Hepatocyte (in vitro differentiated cells): ENCODE measurements around the gene DYRK1B. TPM values are rescaled to one million over a fixed set of nuclear protein-coding genes. Genes with fewer than 3 reads are reported as not detected.
"Not testable (repeated sequence)": the region's sequence is repeated elsewhere in the genome, so short reads cannot be mapped to it uniquely, and the experiment has no call there.

Experiments used
- DNase-seq: peaks from one replicate; pipeline ENCODE4 v3.0.0-alpha.2; 2016; ENCODE audit warnings: low spot score
- H2AFZ ChIP-seq: fragments of 200-600 bp; sonication (generic); 2 replicates; pipeline ENCODE4 v1.6.0; 2016; ENCODE audit warnings: antibody characterized with exemption, mild to moderate bottlenecking
- H3K27ac ChIP-seq: fragments of 200-600 bp; sonication (generic); 2 replicates; pipeline ENCODE4 v1.5.1; 2016; ENCODE audit warnings: mild to moderate bottlenecking
- H3K27me3 ChIP-seq: fragments of 200-600 bp; sonication (generic); 2 replicates; pipeline ENCODE4 v1.6.1; 2016
- H3K36me3 ChIP-seq: fragments of 200-600 bp; sonication (generic); replicated peaks from 2 replicates; pipeline ENCODE4 v1.5.1; 2016; ENCODE audit warnings: low read depth; ENCODE audit not compliant: insufficient read depth
- H3K4me1 ChIP-seq: fragments of 200-600 bp; sonication (generic); 2 replicates; pipeline ENCODE4 v1.5.1; 2016; ENCODE audit warnings: mild to moderate bottlenecking, moderate library complexity; ENCODE audit not compliant: insufficient read depth
- H3K4me2 ChIP-seq: fragments of 200-600 bp; sonication (generic); 2 replicates; pipeline ENCODE4 v1.6.0; 2016
- H3K4me3 ChIP-seq: fragments of 200-600 bp; sonication (generic); 2 replicates; pipeline ENCODE4 v1.5.1; 2016; ENCODE audit warnings: mild to moderate bottlenecking
- H3K79me2 ChIP-seq: fragments of 200-600 bp; sonication (generic); 2 replicates; pipeline ENCODE4 v1.6.0; 2017; ENCODE audit warnings: mild to moderate bottlenecking
- H3K9me2 ChIP-seq: fragments of 200-600 bp; sonication (generic); replicated peaks from 2 replicates; pipeline ENCODE4 v1.6.0; 2017; ENCODE audit warnings: mild to moderate bottlenecking; ENCODE audit not compliant: insufficient read depth
- H3K9me3 ChIP-seq: fragments of 200-600 bp; sonication (generic); 2 replicates; pipeline ENCODE4 v1.5.1; 2016; ENCODE audit warnings: low read depth, mild to moderate bottlenecking
- H4K20me1 ChIP-seq: fragments of 200-600 bp; sonication (generic); 2 replicates; pipeline ENCODE4 v1.6.0; 2016; ENCODE audit warnings: mild to moderate bottlenecking; ENCODE audit not compliant: insufficient read depth, poor library complexity, severe bottlenecking
- CTCF ChIP-seq: fragments of 200-600 bp; sonication (generic); IDR thresholded peaks from 2 replicates; pipeline ENCODE4 v1.5.1; 2016; ENCODE audit warnings: antibody characterized with exemption, mild to moderate bottlenecking; ENCODE audit not compliant: poor library complexity
- EZH2 ChIP-seq: fragments of 200-600 bp; sonication (generic); IDR thresholded peaks from 2 replicates; pipeline ENCODE4 v1.6.1; 2016; ENCODE audit warnings: antibody characterized with exemption, mild to moderate bottlenecking, borderline replicate concordance
- EZH2phosphoT487 ChIP-seq: fragments of 200-600 bp; sonication (generic); IDR thresholded peaks from one replicate; pipeline ENCODE4 v1.6.1; 2018; ENCODE audit warnings: antibody characterized with exemption, mild to moderate bottlenecking, low read depth, moderate library complexity; ENCODE audit not compliant: unreplicated experiment, severe bottlenecking
- WGBS: methylation state at CpG from one replicate; pipeline ENCODE4 v1.1.6; 2016; ENCODE audit warnings: low lambda C conversion rate; ENCODE audit errors: missing lambda C conversion rate; 5-methylcytosine and 5-hydroxymethylcytosine counted together
- polyA plus RNA-seq: library from polyadenylated mRNA; unstranded; fragments of >200 nt; fragmentation: Nextera tagmentation; extraction: Ambion mirVana; gene quantifications from 2 replicates; pipeline ENCODE4 v1.2.1, GENCODE V29; 2016
- total RNA-seq: library from RNA; depleted of rRNA; stranded (reverse); fragments of >200 nt; gene quantifications from 2 replicates; pipeline ENCODE4 v1.2.3, GENCODE V29; 2014

Gene DYRK1B
- total and polyA plus RNA-seq, 2 experiments from 2014 or later, result 12.2 to 25.7 TPM

- Histone ChIP-seq H4K20me1 (no peaks in the 10 kb centered on the region), H3K79me2 (no peaks in the 10 kb centered on the region), H3K4me3 (no peak overlapping the region), H3K9me2 (no peaks in the 10 kb centered on the region), H3K9me3 (no peaks in the 10 kb centered on the region), H3K4me1 (no peaks in the 10 kb centered on the region), H3K27me3 (no peaks in the 10 kb centered on the region), H3K36me3 (no peaks in the 10 kb centered on the region), H3K4me2 (no peak overlapping the region), H3K27ac (no peak overlapping the region), H2AFZ (no peak overlapping the region)
- WGBS, result 92% methylated on average over 12 of the region's 12 CpGs
- DNase-seq, result no peak
- TF ChIP-seq CTCF, result no peak
- TF ChIP-seq EZH2, result no peak
These were observed 15.9 kb downstream of the DYRK1B start for GRCh38 chr19:39817888-39818561.

GRCh38 chr19:39816287-39817048, 17.5 kb downstream of the DYRK1B start:
- no peaks in the 10 kb centered on the region for H3K9me2 ChIP-seq
- no peaks in the 10 kb centered on the region for H3K27me3 ChIP-seq
- no peak for DNase-seq
- no peaks in the 10 kb centered on the region for H3K4me1 ChIP-seq
- H3K4me3 ChIP-seq, result no peak overlapping the region
- WGBS, result 89% methylated on average over 5 of the region's 5 CpGs
- H3K36me3 ChIP-seq, result no peaks in the 10 kb centered on the region
- H3K79me2 ChIP-seq, result no peaks in the 10 kb centered on the region
- TF ChIP-seq EZH2 (no peak), CTCF (no peak), EZH2phosphoT487 (no peak)
- no peak overlapping the region for H3K27ac ChIP-seq
- no peaks in the 10 kb centered on the region for H4K20me1 ChIP-seq
- no peak overlapping the region for H2AFZ ChIP-seq
- no peaks in the 10 kb centered on the region for H3K9me3 ChIP-seq
- no peak overlapping the region for H3K4me2 ChIP-seq

- DNase-seq, result no peak
- Histone ChIP-seq H3K4me3 (no peak overlapping the region), H3K4me1 (no peaks in the 10 kb centered on the region), H3K4me2 (no peak overlapping the region), H3K27ac (no peak overlapping the region), H3K36me3 (no peaks in the 10 kb centered on the region), H3K79me2 (no peaks in the 10 kb centered on the region), H3K9me2 (no peaks in the 10 kb centered on the region), H2AFZ (no peak overlapping the region), H3K27me3 (no peaks in the 10 kb centered on the region), H3K9me3 (no peaks in the 10 kb centered on the region), H4K20me1 (no peaks in the 10 kb centered on the region)
- WGBS, result 90% methylated on average over 3 of the region's 3 CpGs
- TF ChIP-seq EZH2 (no peak), EZH2phosphoT487 (no peak), CTCF (no peak)
These were observed 19.4 kb downstream of the DYRK1B start for GRCh38 chr19:39814595-39814994.

GRCh38 chr19:39814111-39814510, 19.9 kb downstream of the DYRK1B start:
- not testable (repeated sequence) for H3K4me1 ChIP-seq, DNase-seq, H4K20me1 ChIP-seq, H3K9me3 ChIP-seq, H3K79me2 ChIP-seq, H3K9me2 ChIP-seq, H3K27ac ChIP-seq, H3K4me2 ChIP-seq, H2AFZ ChIP-seq, H3K36me3 ChIP-seq, H3K27me3 ChIP-seq, H3K4me3 ChIP-seq
- 97% methylated on average over 6 of the region's 6 CpGs for WGBS
